ENCODE data around the gene PAF1.
A peak's percentile ranks its signal among the peaks of the same experiment; 100 is the strongest.
"Not testable (repeated sequence)": the region's sequence is repeated elsewhere in the genome, so short reads cannot be mapped to it uniquely, and the experiment has no call there.

Gene PAF1

DNA sequence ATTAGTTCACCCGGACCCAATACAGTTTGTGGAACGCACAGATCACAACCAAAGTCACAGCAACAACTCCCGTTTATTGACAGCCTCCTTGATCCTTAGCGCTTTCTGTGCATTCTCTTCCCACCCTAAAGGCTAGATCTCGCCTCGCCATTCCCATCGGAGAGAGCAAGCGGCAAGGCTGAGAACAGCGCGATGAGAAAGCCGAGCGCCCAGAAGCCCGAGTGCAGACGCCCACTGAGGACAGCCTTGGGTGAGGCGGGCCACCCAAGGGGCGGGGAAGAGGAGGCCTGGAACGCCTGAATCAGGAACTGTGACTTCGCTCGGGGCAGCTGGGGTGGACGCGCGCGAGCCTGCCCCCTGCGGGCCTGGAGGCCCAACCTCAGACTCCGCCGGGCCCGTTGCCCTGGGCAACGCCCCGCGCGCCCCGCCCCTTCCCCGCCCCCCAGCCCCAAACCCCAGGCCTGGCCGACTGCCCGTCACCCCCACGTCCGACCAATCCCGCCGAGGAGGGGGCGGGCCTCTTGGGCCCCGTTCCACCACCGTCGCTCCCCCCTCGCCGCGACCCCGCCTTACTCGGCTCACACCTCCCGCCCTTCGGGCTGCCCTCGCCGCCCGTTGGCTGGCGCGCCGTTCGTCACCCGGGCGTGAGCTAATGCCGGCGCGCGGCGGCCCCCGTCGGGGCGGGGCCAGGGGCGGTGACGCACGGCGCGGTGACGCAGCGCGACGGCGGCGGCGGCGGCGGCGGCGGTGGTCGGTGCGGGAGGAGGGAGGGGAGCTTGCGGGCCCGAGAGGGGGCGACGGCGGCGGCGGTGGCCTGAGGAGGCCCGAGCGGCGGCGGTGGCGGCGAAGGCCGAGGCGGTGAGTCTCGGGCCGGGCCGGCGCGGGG is 48.9 kb downstream of the PAF1 start, which contains the start of gene SAMD4B:
Gene SAMD4B (plus strand): TSS at position 703 of the 886 bp plus-strand sequence. CDS start 14,473 bp downstream, outside the sequence.
- no peaks in the 10 kb centered on the region for H3K9me3 ChIP-seq (ENCODE audit: control insufficient read depth, low read length)
- H3K79me2 ChIP-seq, result peaks cover 15% of the 10 kb centered on the region
- H3K4me3 ChIP-seq (ENCODE audit: low read depth, low read length), result peak within 1 kb of the TSS; percentile 94
- H3K4me2 ChIP-seq (ENCODE audit: low read length), result peak within 1 kb of the TSS; percentile 89
- TF ChIP-seq, protein P1, sequence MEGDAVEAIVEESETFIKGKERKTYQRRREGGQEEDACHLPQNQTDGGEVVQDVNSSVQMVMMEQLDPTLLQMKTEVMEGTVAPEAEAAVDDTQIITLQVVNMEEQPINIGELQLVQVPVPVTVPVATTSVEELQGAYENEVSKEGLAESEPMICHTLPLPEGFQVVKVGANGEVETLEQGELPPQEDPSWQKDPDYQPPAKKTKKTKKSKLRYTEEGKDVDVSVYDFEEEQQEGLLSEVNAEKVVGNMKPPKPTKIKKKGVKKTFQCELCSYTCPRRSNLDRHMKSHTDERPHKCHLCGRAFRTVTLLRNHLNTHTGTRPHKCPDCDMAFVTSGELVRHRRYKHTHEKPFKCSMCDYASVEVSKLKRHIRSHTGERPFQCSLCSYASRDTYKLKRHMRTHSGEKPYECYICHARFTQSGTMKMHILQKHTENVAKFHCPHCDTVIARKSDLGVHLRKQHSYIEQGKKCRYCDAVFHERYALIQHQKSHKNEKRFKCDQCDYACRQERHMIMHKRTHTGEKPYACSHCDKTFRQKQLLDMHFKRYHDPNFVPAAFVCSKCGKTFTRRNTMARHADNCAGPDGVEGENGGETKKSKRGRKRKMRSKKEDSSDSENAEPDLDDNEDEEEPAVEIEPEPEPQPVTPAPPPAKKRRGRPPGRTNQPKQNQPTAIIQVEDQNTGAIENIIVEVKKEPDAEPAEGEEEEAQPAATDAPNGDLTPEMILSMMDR (IDR thresholded peaks at IDR 0.05), result peak; percentile 60
- no peaks in the 10 kb centered on the region for H3K4me1 ChIP-seq
- no peaks in the 10 kb centered on the region for H3K27me3 ChIP-seq (ENCODE audit: control insufficient read depth, insufficient read depth, low read length)
- H3K27ac ChIP-seq, result peak within 1 kb of the TSS; percentile 68
- H3K9ac ChIP-seq, result peak within 1 kb of the TSS; percentile 77
- no peaks in the 10 kb centered on the region for H3K36me3 ChIP-seq (ENCODE audit: control insufficient read depth, insufficient read depth, low read length)
- H2AFZ ChIP-seq, result peak within 1 kb of the TSS; percentile 81

DNA sequence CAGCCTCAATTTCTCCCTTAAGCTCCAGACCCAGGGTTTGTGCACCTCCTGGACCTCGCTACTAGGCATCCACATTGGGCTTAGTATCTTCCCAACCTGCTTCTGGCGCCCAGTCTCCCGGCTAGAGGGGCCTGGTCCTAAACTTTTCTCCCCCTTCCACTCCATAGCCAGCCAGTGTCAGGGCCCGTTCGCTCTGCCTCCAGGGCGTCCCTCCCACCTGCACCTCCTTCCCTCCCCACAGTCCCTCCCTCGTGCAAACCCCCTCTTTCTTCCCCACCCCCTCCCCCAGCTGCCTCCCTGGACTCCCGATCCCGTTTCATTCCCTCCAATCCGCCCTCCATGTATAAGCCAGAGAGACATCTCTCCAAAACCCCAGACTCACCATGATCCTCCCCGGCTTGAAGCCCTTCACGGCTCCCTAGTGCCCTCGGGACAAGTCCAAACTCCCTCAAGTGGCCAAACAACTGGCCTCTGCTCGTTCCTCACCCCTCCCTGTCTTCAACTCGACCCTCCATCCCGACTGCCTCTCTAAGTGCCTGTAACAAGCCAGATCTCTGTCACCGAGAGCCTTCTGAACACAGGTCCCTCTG is 49.7 kb downstream of the PAF1 start:
- H3K4me3 ChIP-seq (ENCODE audit: low read depth, low read length), result peak overlapping the region; percentile 94
- H3K27me3 ChIP-seq (ENCODE audit: control insufficient read depth, insufficient read depth, low read length), result no peaks in the 10 kb centered on the region
- peak overlapping the region; percentile 89 for H3K4me2 ChIP-seq (ENCODE audit: low read length)
- H3K36me3 ChIP-seq (ENCODE audit: control insufficient read depth, insufficient read depth, low read length), result no peaks in the 10 kb centered on the region
- peak overlapping the region; percentile 81 for H2AFZ ChIP-seq
- no peaks in the 10 kb centered on the region for H3K9me3 ChIP-seq (ENCODE audit: control insufficient read depth, low read length)
- H3K79me2 ChIP-seq, result peaks cover 15% of the 10 kb centered on the region
- TF ChIP-seq, protein P1 (IDR thresholded peaks at IDR 0.05), result no peak
- H3K27ac ChIP-seq, result peak overlapping the region; percentile 68
- H3K9ac ChIP-seq, result peak overlapping the region; percentile 77
- H3K4me1 ChIP-seq, result no peaks in the 10 kb centered on the region

DNA sequence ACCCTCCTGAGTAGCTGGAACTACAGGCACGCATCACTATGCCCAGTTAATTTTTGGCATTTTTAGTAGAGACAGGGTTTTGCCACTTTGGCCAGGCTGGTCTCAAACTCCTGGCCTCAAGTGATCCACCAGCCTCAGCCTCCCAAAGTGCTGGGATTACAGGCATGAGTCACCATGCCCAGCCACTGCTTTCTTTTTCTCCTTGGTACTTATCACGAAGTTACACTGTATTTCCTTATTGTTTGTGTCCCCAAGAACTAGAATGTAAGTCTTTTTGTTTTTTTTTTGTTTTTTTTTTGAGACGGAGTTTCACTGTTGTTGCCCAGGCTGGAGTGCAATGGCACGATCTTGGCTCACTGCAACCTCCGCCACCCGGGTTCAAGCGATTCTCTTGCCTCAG is 50.8 kb downstream of the PAF1 start:
- H3K36me3 ChIP-seq (ENCODE audit: control insufficient read depth, insufficient read depth, low read length); H3K27me3 ChIP-seq (ENCODE audit: control insufficient read depth, insufficient read depth, low read length); H3K4me2 ChIP-seq (ENCODE audit: low read length); H3K9me3 ChIP-seq (ENCODE audit: control insufficient read depth, low read length); H3K4me1 ChIP-seq; H3K27ac ChIP-seq; H2AFZ ChIP-seq; H3K4me3 ChIP-seq (ENCODE audit: low read depth, low read length); H3K9ac ChIP-seq: not testable (repeated sequence)
- peaks cover 15% of the 10 kb centered on the region for H3K79me2 ChIP-seq

DNA sequence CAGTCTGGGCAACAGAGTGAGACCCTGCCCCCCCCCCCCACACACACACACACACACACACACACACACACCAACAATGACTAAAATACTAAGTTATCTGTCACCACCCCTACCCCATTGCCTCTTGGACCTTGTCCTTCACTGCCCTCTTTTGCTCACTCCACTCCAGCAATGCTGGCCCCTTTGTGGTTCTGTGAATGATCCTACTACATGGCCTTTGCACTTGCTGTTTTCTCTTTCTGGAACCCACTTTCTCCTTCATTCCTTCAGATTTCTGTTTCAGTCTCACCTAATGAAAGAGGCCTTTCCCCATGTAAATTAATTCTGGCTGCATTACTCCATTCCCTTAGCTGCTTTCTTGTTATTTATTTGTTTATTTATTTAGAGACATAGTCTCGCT is 51.2 kb downstream of the PAF1 start:
- TF ChIP-seq, protein P1 (IDR thresholded peaks at IDR 0.05), result no peak
- peaks cover 15% of the 10 kb centered on the region for H3K79me2 ChIP-seq
- no peak overlapping the region for H3K9ac ChIP-seq
- H3K4me2 ChIP-seq (ENCODE audit: low read length), result no peak overlapping the region
- no peak overlapping the region for H3K27ac ChIP-seq
- H3K4me1 ChIP-seq, result no peaks in the 10 kb centered on the region
- no peak overlapping the region for H3K4me3 ChIP-seq (ENCODE audit: low read depth, low read length)
- H3K36me3 ChIP-seq (ENCODE audit: control insufficient read depth, insufficient read depth, low read length), result no peaks in the 10 kb centered on the region
- no peak overlapping the region for H2AFZ ChIP-seq
- H3K9me3 ChIP-seq (ENCODE audit: control insufficient read depth, low read length), result no peaks in the 10 kb centered on the region
- no peaks in the 10 kb centered on the region for H3K27me3 ChIP-seq (ENCODE audit: control insufficient read depth, insufficient read depth, low read length)

DNA sequence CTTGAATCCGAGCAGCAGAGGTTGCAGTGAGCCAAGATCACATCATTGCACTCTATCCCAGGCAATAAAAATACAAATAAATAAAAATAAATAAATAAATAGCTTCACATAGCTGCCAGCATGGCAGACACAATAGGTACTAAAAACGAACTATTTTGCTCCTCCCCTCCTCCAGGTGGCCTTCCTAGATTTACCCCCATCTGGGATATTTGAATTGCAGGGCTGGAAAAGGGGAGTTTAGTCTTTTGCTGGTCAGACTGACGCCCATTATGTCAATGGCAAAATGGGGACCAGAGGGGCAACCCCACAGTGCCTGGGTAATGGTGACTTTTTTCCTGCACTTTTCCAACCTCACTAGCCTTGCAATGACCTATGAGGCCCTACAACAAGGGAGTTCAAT is 54.4 kb downstream of the PAF1 start:
- H3K4me2 ChIP-seq (ENCODE audit: low read length), result no peak overlapping the region
- no peak overlapping the region for H2AFZ ChIP-seq
- H3K27ac ChIP-seq, result no peak overlapping the region
- H3K4me3 ChIP-seq (ENCODE audit: low read depth, low read length), result no peak overlapping the region
- H3K9me3 ChIP-seq (ENCODE audit: control insufficient read depth, low read length), result no peaks in the 10 kb centered on the region
- H3K79me2 ChIP-seq, result peaks cover 4% of the 10 kb centered on the region
- TF ChIP-seq, protein P1 (IDR thresholded peaks at IDR 0.05), result no peak
- H3K36me3 ChIP-seq (ENCODE audit: control insufficient read depth, insufficient read depth, low read length), result no peaks in the 10 kb centered on the region
- no peaks in the 10 kb centered on the region for H3K4me1 ChIP-seq
- H3K27me3 ChIP-seq (ENCODE audit: control insufficient read depth, insufficient read depth, low read length), result no peaks in the 10 kb centered on the region
- no peak overlapping the region for H3K9ac ChIP-seq
